SK-N-MC (cell line): ENCODE data around the gene LY86.

Source experiments
- DNase-seq: peaks from one replicate; pipeline ENCODE4 v3.0.0-alpha.2; 2011; ENCODE audit warnings: low read depth, low spot score
- H3K27ac ChIP-seq: fragments of 200-600 bp; sonication (generic); 2 replicates; pipeline ENCODE4 v1.5.1; 2016; ENCODE audit warnings: mixed run types
- H3K36me3 ChIP-seq: fragments of 200-600 bp; sonication (generic); 2 replicates; pipeline ENCODE4 v1.6.1; 2017; ENCODE audit warnings: antibody characterized with exemption, low read length, mixed read lengths; ENCODE audit not compliant: insufficient read depth
- H3K4me3 ChIP-seq: fragments of 200-600 bp; sonication (generic); 2 replicates; pipeline ENCODE4 v1.5.1; 2016
- H3K9ac ChIP-seq: fragments of 200-600 bp; sonication (generic); 2 replicates; pipeline ENCODE4 v1.8.0; 2017; ENCODE audit warnings: mixed run types, mixed read lengths; ENCODE audit not compliant: insufficient read length
- H3K9me3 ChIP-seq: fragments of 200-600 bp; sonication (generic); 2 replicates; pipeline ENCODE4 v1.6.1; 2017; ENCODE audit warnings: low read depth, mild to moderate bottlenecking, antibody characterized with exemption, low read length, moderate library complexity, mixed read lengths
- EZH2 ChIP-seq: fragments of 200-600 bp; sonication (generic); IDR thresholded peaks from one replicate; pipeline ENCODE4 v1.6.1; 2017; ENCODE audit warnings: antibody characterized with exemption
- FOXP2 ChIP-seq: optimal IDR thresholded peaks from 2 replicates; pipeline ENCODE3; 2011; ENCODE audit warnings: mild to moderate bottlenecking, moderate library complexity; ENCODE audit not compliant: insufficient read depth; ENCODE audit errors: extremely low read length, control extremely low read depth
- POLR2AphosphoS5 ChIP-seq: IDR thresholded peaks from 2 replicates; pipeline ENCODE4 v1.6.1; 2012; ENCODE audit warnings: mild to moderate bottlenecking, low read depth, low read length, borderline replicate concordance

LY86 gene

GRCh38 chr6:6619021-6619794 is 30.7 kb downstream of the LY86 start:
- H3K9me3 ChIP-seq, result no peaks in the 10 kb centered on the region
- peak overlapping the region; percentile 40 for H3K9ac ChIP-seq
- peak overlapping the region; percentile 46 for H3K4me3 ChIP-seq
- H3K36me3 ChIP-seq, result no peaks in the 10 kb centered on the region
- TF ChIP-seq EZH2 (no peak), POLR2AphosphoS5 (no peak), FOXP2 (no peak)
- peak overlapping the region; percentile 93 for H3K27ac ChIP-seq
- peak; percentile 28 for DNase-seq

GRCh38 chr6:6620766-6621425 is 32.4 kb downstream of the LY86 start:
- H3K4me3 ChIP-seq, result no peak overlapping the region
- TF ChIP-seq POLR2AphosphoS5 (no peak), FOXP2 (no peak), EZH2 (no peak)
- no peak for DNase-seq
- H3K9me3 ChIP-seq, result no peaks in the 10 kb centered on the region
- no peak overlapping the region for H3K9ac ChIP-seq
- H3K36me3 ChIP-seq, result no peaks in the 10 kb centered on the region
- H3K27ac ChIP-seq, result no peak overlapping the region

GRCh38 chr6:6622501-6622900 is 34.0 kb downstream of the LY86 start:
- TF ChIP-seq EZH2 (no peak), POLR2AphosphoS5 (no peak)

GRCh38 chr6:6623553-6623952 is 35.0 kb downstream of the LY86 start:
- Histone ChIP-seq H3K4me3 (no peak overlapping the region), H3K36me3 (no peaks in the 10 kb centered on the region), H3K27ac (no peak overlapping the region), H3K9ac (no peak overlapping the region), H3K9me3 (no peaks in the 10 kb centered on the region)
- TF ChIP-seq EZH2, result no peak
- TF ChIP-seq FOXP2, result no peak
- TF ChIP-seq POLR2AphosphoS5, result no peak
- no peak for DNase-seq

More at GRCh38 chr6:6622501-6622900, 34.0 kb downstream of the LY86 start:
- H3K27ac ChIP-seq, result no peak overlapping the region
- no peaks in the 10 kb centered on the region for H3K36me3 ChIP-seq
- DNase-seq, result no peak
- no peaks in the 10 kb centered on the region for H3K9me3 ChIP-seq
- H3K4me3 ChIP-seq, result no peak overlapping the region
- H3K9ac ChIP-seq, result no peak overlapping the region

GRCh38 chr6:6624269-6624990 is 35.9 kb downstream of the LY86 start:
- H3K36me3 ChIP-seq, result no peaks in the 10 kb centered on the region
- H3K9ac ChIP-seq, result no peak overlapping the region
- no peak for DNase-seq
- no peak overlapping the region for H3K27ac ChIP-seq
- no peak overlapping the region for H3K4me3 ChIP-seq
- no peaks in the 10 kb centered on the region for H3K9me3 ChIP-seq
- no peak for TF ChIP-seq FOXP2
- TF ChIP-seq POLR2AphosphoS5, result no peak
- no peak for TF ChIP-seq EZH2

GRCh38 chr6:6626187-6626586 is 37.7 kb downstream of the LY86 start:
- Histone ChIP-seq H3K9ac (no peak overlapping the region), H3K27ac (no peak overlapping the region), H3K9me3 (no peaks in the 10 kb centered on the region), H3K36me3 (no peaks in the 10 kb centered on the region), H3K4me3 (no peak overlapping the region)
- TF ChIP-seq POLR2AphosphoS5, result no peak
- TF ChIP-seq FOXP2, result no peak
- no peak for TF ChIP-seq EZH2
- no peak for DNase-seq

- no peak for TF ChIP-seq EZH2
- no peak for TF ChIP-seq FOXP2
- H3K9ac ChIP-seq, result no peak overlapping the region
- no peak for DNase-seq
- no peaks in the 10 kb centered on the region for H3K9me3 ChIP-seq
- H3K4me3 ChIP-seq, result no peak overlapping the region
- H3K36me3 ChIP-seq, result no peaks in the 10 kb centered on the region
- H3K27ac ChIP-seq, result no peak overlapping the region
Measured at GRCh38 chr6:6629402-6629801, 40.9 kb downstream of the LY86 start.

- Histone ChIP-seq H3K36me3 (no peaks in the 10 kb centered on the region), H3K9me3 (no peaks in the 10 kb centered on the region), H3K4me3 (no peak overlapping the region), H3K27ac (no peak overlapping the region), H3K9ac (no peak overlapping the region)
- DNase-seq, result no peak
- no peak for TF ChIP-seq EZH2
- no peak for TF ChIP-seq FOXP2
- TF ChIP-seq POLR2AphosphoS5, result no peak
Measured at GRCh38 chr6:6631053-6631452, 42.5 kb downstream of the LY86 start.
